OCI-LY3 (cell line): ENCODE data around the gene INTS11.

ENCODE experiments used
- CTCF ChIP-seq: fragments of 200-600, 300-600 bp; sonication (generic); IDR thresholded peaks from 2 replicates; pipeline ENCODE4 v1.5.1; 2014; ENCODE audit warnings: antibody characterized with exemption, low read length, low read depth
- EZH2phosphoT487 ChIP-seq: fragments of 200-600 bp; shearing (Covaris generic); IDR thresholded peaks from 2 replicates; pipeline ENCODE4 v1.6.1; 2018; ENCODE audit warnings: antibody characterized with exemption, mixed run types, low read depth

- TF ChIP-seq CTCF (no peak), EZH2phosphoT487 (no peak)
Observed at GRCh38 chr1:1281533-1282321, 42.7 kb downstream of the INTS11 start.
